H1 (cell line): ENCODE measurements around the gene OPCML. TPM values are rescaled to one million over a fixed set of nuclear protein-coding genes. Genes with fewer than 3 reads are reported as not detected.

Experiments
- CTCF ChIA-PET: fragments of 300-600 bp; sonication (Branson Sonifier 250); formaldehyde crosslinking; loops from one replicate; lab custom pipeline; 2021; ENCODE audit not compliant: partially characterized antibody; lab: Charles Lee
- POLR2A ChIA-PET: fragments of 300-600 bp; sonication (Branson Sonifier 250); formaldehyde crosslinking; loops from one replicate; lab custom pipeline; 2021; ENCODE audit warnings: inconsistent platforms; ENCODE audit not compliant: partially characterized antibody; lab: Charles Lee
- DNase-seq, 2 experiments: peaks; one replicate each; pipeline versions ENCODE4 v3.0.0 to v3.0.0-alpha.2; 2010 to 2022; ENCODE audit warnings: low spot score in 2 of 2, low read depth in 1 of 2, mixed read lengths in 1 of 2
- FAIRE-seq: peaks from 2 replicates; lab custom pipeline; 2011; peaks lifted over from hg19 to GRCh38; lab: Jason Lieb, UNC
- H2AFZ ChIP-seq: 2 replicates; pipeline ENCODE4 v1.8.1; 2012; ENCODE audit warnings: low read length, inconsistent platforms
- H2AK5ac ChIP-seq: 2 replicates; pipeline ENCODE4 v1.6.1; 2013; ENCODE audit warnings: low read depth, low read length
- H2BK120ac ChIP-seq: replicated peaks from 2 replicates; pipeline ENCODE3; 2013; ENCODE audit warnings: low read depth, low read length, inconsistent platforms
- H2BK12ac ChIP-seq: 2 replicates; pipeline ENCODE4 v1.6.1; 2013; ENCODE audit warnings: low read depth, low read length
- H2BK15ac ChIP-seq: 2 replicates; pipeline ENCODE4 v1.6.1; 2013; ENCODE audit warnings: low read length
- H2BK20ac ChIP-seq: 2 replicates; pipeline ENCODE4 v1.6.1; 2013; ENCODE audit warnings: low read length
- H2BK5ac ChIP-seq: 2 replicates; pipeline ENCODE4 v1.6.1; 2013; ENCODE audit warnings: low read depth, low read length
- H3K14ac ChIP-seq: 2 replicates; pipeline ENCODE4 v1.6.1; 2013; ENCODE audit warnings: inconsistent platforms; ENCODE audit not compliant: insufficient read length
- H3K18ac ChIP-seq: 2 replicates; pipeline ENCODE4 v1.6.1; 2013; ENCODE audit warnings: low read length; ENCODE audit errors: extremely low read depth
- H3K23ac ChIP-seq: 2 replicates; pipeline ENCODE4 v1.6.1; 2013; ENCODE audit warnings: inconsistent platforms; ENCODE audit not compliant: insufficient read length
- H3K23me2 ChIP-seq: 2 replicates; pipeline ENCODE4 v1.6.1; 2013; ENCODE audit warnings: low read depth, low read length
- H3K27ac ChIP-seq: 2 replicates; pipeline ENCODE4 v1.6.1; 2011; ENCODE audit warnings: low read depth, low read length, inconsistent platforms
- H3K27me3 ChIP-seq, 4 experiments: replicated peaks in 1 of 4; 1 replicate in 1 of 4; 2 replicates in 3 of 4; pipeline versions ENCODE4 v1.6.1 to v1.8.1; 2011 to 2013; ENCODE audit warnings: low read length in 3 of 4, mild to moderate bottlenecking in 3 of 4, inconsistent platforms in 2 of 4, mixed read lengths in 2 of 4, moderate library complexity in 1 of 4; ENCODE audit not compliant: control insufficient read depth in 3 of 4, insufficient read depth in 3 of 4; ENCODE audit errors: extremely low read depth in 1 of 4
- H3K36me3 ChIP-seq, 4 experiments: 2 replicates each; pipeline versions ENCODE4 v1.6.1 to v1.8.1; 2011 to 2013; ENCODE audit warnings: mild to moderate bottlenecking in 4 of 4, low read length in 3 of 4, moderate library complexity in 2 of 4, control low read depth in 1 of 4, inconsistent platforms in 1 of 4; ENCODE audit not compliant: insufficient read depth in 4 of 4, control insufficient read depth in 2 of 4
- H3K4ac ChIP-seq: replicated peaks from 2 replicates; pipeline ENCODE3; 2013; ENCODE audit warnings: low read length, low read depth, mixed read lengths, inconsistent platforms; ENCODE audit not compliant: insufficient read length
- H3K4me1 ChIP-seq, 4 experiments: replicated peaks in 1 of 4; 1 replicate in 1 of 4; 2 replicates in 3 of 4; pipeline versions ENCODE4 v1.6.1 to v1.8.1; 2011 to 2013; ENCODE audit warnings: low read length in 3 of 4, inconsistent platforms in 2 of 4, mixed read lengths in 1 of 4; ENCODE audit not compliant: insufficient read depth in 4 of 4, control insufficient read depth in 3 of 4
- H3K4me2 ChIP-seq, 2 experiments: 2 replicates each; pipeline versions ENCODE4 v1.6.1 to v1.8.1; 2011 to 2013; ENCODE audit warnings: low read depth in 2 of 2, low read length in 2 of 2, control low read depth in 1 of 2, inconsistent platforms in 1 of 2, mild to moderate bottlenecking in 1 of 2; ENCODE audit not compliant: insufficient read depth in 1 of 2
- H3K4me3 ChIP-seq, 4 experiments: fragments of 200-600, 300-600 bp in 1 of 4; sonication (generic), shearing (Covaris generic), sonication (Bioruptor Twin) in 1 of 4; 2 replicates each; pipeline versions ENCODE4 v1.5.1 to v1.8.1; 2011 to 2016; ENCODE audit warnings: low read length in 4 of 4, low read depth in 3 of 4, control low read depth in 2 of 4, inconsistent platforms in 2 of 4, mild to moderate bottlenecking in 2 of 4, mixed read lengths in 1 of 4, moderate library complexity in 1 of 4; ENCODE audit not compliant: insufficient read depth in 2 of 4; ENCODE audit errors: extremely low read depth in 1 of 4
- H3K56ac ChIP-seq: replicated peaks from 2 replicates; pipeline ENCODE3; 2013; ENCODE audit warnings: low read depth, mild to moderate bottlenecking, mixed read lengths, low read length, inconsistent platforms; ENCODE audit not compliant: insufficient read length
- H3K79me1 ChIP-seq: 2 replicates; pipeline ENCODE4 v1.6.1; 2013; ENCODE audit warnings: low read depth, low read length, control low read depth
- H3K79me2 ChIP-seq, 2 experiments: 2 replicates each; pipeline versions ENCODE4 v1.6.1 to v1.8.1; 2012 to 2013; ENCODE audit warnings: low read length in 2 of 2, mild to moderate bottlenecking in 2 of 2, inconsistent platforms in 1 of 2; ENCODE audit not compliant: insufficient read depth in 2 of 2, control insufficient read depth in 1 of 2
- H3K9ac ChIP-seq, 4 experiments: replicated peaks in 1 of 4; 1 replicate in 1 of 4; 2 replicates in 3 of 4; pipeline versions ENCODE4 v1.6.1 to v1.8.1; 2011 to 2013; ENCODE audit warnings: low read depth in 3 of 4, low read length in 3 of 4, control low read depth in 2 of 4, mild to moderate bottlenecking in 2 of 4, moderate library complexity in 2 of 4, inconsistent platforms in 1 of 4; ENCODE audit errors: extremely low read depth in 1 of 4
- H3K9me3 ChIP-seq, 2 experiments: 2 replicates each; pipeline versions ENCODE4 v1.6.1 to v1.8.1; 2012 to 2013; ENCODE audit warnings: mild to moderate bottlenecking in 2 of 2, moderate library complexity in 2 of 2, control low read depth in 1 of 2, inconsistent platforms in 1 of 2, low read depth in 1 of 2, low read length in 1 of 2, mixed read lengths in 1 of 2; ENCODE audit not compliant: insufficient read depth in 2 of 2
- H4K20me1 ChIP-seq, 2 experiments: replicated peaks in 1 of 2; 2 replicates each; pipeline versions ENCODE3 to v1.8.1; 2011 to 2013; ENCODE audit warnings: inconsistent platforms in 2 of 2, low read length in 2 of 2, mild to moderate bottlenecking in 1 of 2; ENCODE audit not compliant: insufficient read depth in 2 of 2, control insufficient read depth in 1 of 2
- H4K5ac ChIP-seq: 2 replicates; pipeline ENCODE4 v1.6.1; 2013; ENCODE audit warnings: low read length, low read depth, mixed read lengths, inconsistent platforms; ENCODE audit not compliant: insufficient read length
- H4K8ac ChIP-seq: 2 replicates; pipeline ENCODE4 v1.8.0; 2013; ENCODE audit warnings: mild to moderate bottlenecking, moderate library complexity, low read length, inconsistent platforms; ENCODE audit not compliant: insufficient read depth; ENCODE audit errors: extremely low read depth
- H4K91ac ChIP-seq: replicated peaks from 2 replicates; pipeline ENCODE3; 2013; ENCODE audit warnings: low read length, mixed read lengths, inconsistent platforms; ENCODE audit not compliant: insufficient read length
- E2F6 ChIP-seq: IDR thresholded peaks from 2 replicates; pipeline ENCODE4 v1.6.1; 2012; ENCODE audit warnings: inconsistent platforms
- EGR1 ChIP-seq: IDR thresholded peaks from 2 replicates; pipeline ENCODE4 v1.6.1; 2011; ENCODE audit warnings: low read depth, low read length, borderline replicate concordance
- HDAC2 ChIP-seq, 2 experiments: fragments of 300-600 bp in 1 of 2; sonication (generic) in 1 of 2; IDR thresholded peaks; 2 replicates each; pipeline ENCODE4 v1.6.1; 2011 to 2012; ENCODE audit warnings: low read depth in 2 of 2, low read length in 2 of 2, mild to moderate bottlenecking in 2 of 2, moderate library complexity in 2 of 2, borderline replicate concordance in 1 of 2, inconsistent platforms in 1 of 2
- JUN ChIP-seq: IDR thresholded peaks from 2 replicates; pipeline ENCODE4 v1.6.1; 2011; ENCODE audit warnings: low read depth, mild to moderate bottlenecking, improper control_type of control experiment, low read length
- KDM1A ChIP-seq: fragments of 200-600, 300-600 bp; sonication (generic); IDR thresholded peaks from 2 replicates; pipeline ENCODE4 v1.7.1; 2016; ENCODE audit warnings: mild to moderate bottlenecking, low read length, borderline replicate concordance
- NRF1 ChIP-seq: IDR thresholded peaks from 2 replicates; pipeline ENCODE4 v1.6.1; 2011; ENCODE audit warnings: mild to moderate bottlenecking, low read depth, low read length, improper control_type of control experiment
- POLR2AphosphoS5 ChIP-seq: IDR thresholded peaks from 2 replicates; pipeline ENCODE4 v1.6.1; 2011; ENCODE audit warnings: low read depth, low read length
- RAD21 ChIP-seq, 2 experiments: IDR thresholded peaks in 1 of 2; conservative IDR thresholded peaks in 1 of 2; 2 replicates each; pipeline ENCODE4 v1.6.1; 2011; ENCODE audit warnings: low read depth in 2 of 2, low read length in 2 of 2, improper control_type of control experiment in 1 of 2, inconsistent platforms in 1 of 2, mild to moderate bottlenecking in 1 of 2, moderate library complexity in 1 of 2
- RFX5 ChIP-seq: IDR thresholded peaks from 2 replicates; pipeline ENCODE4 v1.6.1; 2011; ENCODE audit warnings: low read depth, low read length, improper control_type of control experiment, borderline replicate concordance
- SP1 ChIP-seq: IDR thresholded peaks from 2 replicates; pipeline ENCODE4 v1.6.1; 2011; ENCODE audit warnings: low read depth, low read length
- SP2 ChIP-seq: IDR thresholded peaks from 2 replicates; pipeline ENCODE4 v1.6.1; 2012; ENCODE audit warnings: mild to moderate bottlenecking, low read length, inconsistent platforms
- WGBS, 2 experiments: shearing (Covaris generic) in 1 of 2; methylation state at CpG; one replicate each; pipeline versions ENCODE4 v1.1.6 to v1.1.7; 2013 to 2015; ENCODE audit warnings: low lambda C conversion rate in 2 of 2, mixed read lengths in 2 of 2, inconsistent platforms in 1 of 2, low coverage in 1 of 2, missing lambda C conversion rate in 1 of 2; ENCODE audit not compliant: insufficient replicate concordance in 2 of 2, insufficient coverage in 1 of 2, insufficient read length in 1 of 2; ENCODE audit errors: extremely low coverage in 1 of 2, missing lambda C conversion rate in 1 of 2; 5-methylcytosine and 5-hydroxymethylcytosine counted together
- polyA plus RNA-seq, 7 experiments: library from polyadenylated mRNA; depleted of rRNA in 3 of 7; stranded (reverse) in 5 of 7; unstranded in 2 of 7; fragments of >200 nt in 5 of 7; fragments of 200-250 nt in 2 of 7; gene quantifications; 1 replicate in 5 of 7; 2 replicates in 1 of 7; 4 replicates in 1 of 7; pipeline versions ENCODE4 v1.2.1 to v1.2.3, GENCODE V29; 2011 to 2013; ENCODE audit warnings: missing spikeins in 2 of 7, mixed read lengths in 2 of 7
- total RNA-seq: library from RNA; stranded (reverse); fragmentation: NEBNext Ultra II Directional; extraction: Animal tissue kit (Norgen Biotek cat#: 25700); gene quantifications from 2 replicates; pipeline ENCODE4 v1.2.1, GENCODE V29; 2021

OPCML gene
- total and polyA plus RNA-seq, 2 of the 8 experiments (the other 6 are each of a cell fraction or from before 2014, with no cell fraction given): 2.3 to 3.1 TPM

- Histone ChIP-seq H3K23ac (no peak overlapping the region), H3K14ac (no peak overlapping the region), H3K27ac (no peak overlapping the region), H4K5ac (no peak overlapping the region), H2BK12ac (peak overlapping the region; percentile 100), H3K27me3 (peaks cover 0 to 19% (median 14%) of the 10 kb centered on the region in 4 experiments; a peak in 4 of 7 replicates), H3K36me3 (no peaks in the 10 kb centered on the region), H4K20me1 (no peaks in the 10 kb centered on the region), H3K18ac (peak overlapping the region; percentile 94), H3K23me2 (peaks cover 9% of the 10 kb centered on the region), H3K4ac (no peak overlapping the region), H4K91ac (no peak overlapping the region), H3K79me1 (no peaks in the 10 kb centered on the region), H3K9me3 (no peaks in the 10 kb centered on the region), H3K9ac (peak overlapping the region in 2 of 4 experiments; percentile 39 to 49; a peak in 2 of 7 replicates), H2BK5ac (peak overlapping the region; percentile 89; the same call in 1 of the 2 replicates), H3K4me1 (peaks cover 12 to 38% (median 21%) of the 10 kb centered on the region in 4 experiments), H3K4me2 (peak overlapping the region; percentile 94 to 99), H2BK20ac (peak overlapping the region; percentile 97), H4K8ac (no peak overlapping the region), H3K79me2 (0 out of 4 replicates have a peak, but pooled peaks cover 0 to 3% of the 10 kb centered on the region in 2 experiments), H3K4me3 (peak overlapping the region; percentile 64 to 72 (median 70)), H2BK120ac (no peak overlapping the region), H2AFZ (peak overlapping the region; percentile 97), H2AK5ac (peak overlapping the region; percentile 68; the same call in 1 of the 2 replicates), H2BK15ac (no peak overlapping the region), H3K56ac (peak overlapping the region; percentile 12)
- FAIRE-seq: no peak
- POLR2A ChIA-PET: interaction anchor here (0.6 to 2.2 kb wide), 8 partner anchors 10 to 1475 kb away, joined by 3 to 7 read pairs (median 4); no protein-coding TSS in a partner anchor
- 8% methylated on average over 5 of the region's 6 CpGs; no CpG with 5 or more reads in 1 of the 2 experiments for WGBS, 2 experiments
- CTCF ChIA-PET: interaction anchor here (0.6 to 3.4 kb wide), 14 partner anchors 11 to 567 kb away, joined by 3 to 29 read pairs (median 4); no protein-coding TSS in a partner anchor
- no peak for DNase-seq
- TF ChIP-seq EGR1 (peak; percentile 68; the same call in 1 of the 2 replicates), RAD21 (IDR thresholded peaks at IDR 0.05 in 1 of 2, conservative IDR thresholded peaks at IDR 0.05 in 1 of 2; ENCODE audit: low read depth in 2 of 2, low read length in 2 of 2) (0 out of 4 replicates have a peak, but pooled peaks of 1 of the 2 experiments have one; percentile 11), NRF1 (no peak), JUN (no peak), SP2 (no peak), RFX5 (no peak), E2F6 (no peak), SP1 (no peak), HDAC2 (IDR thresholded peaks at IDR 0.05; ENCODE audit: borderline replicate concordance in 1 of 2, low read depth in 2 of 2, low read length in 2 of 2) (peak in 1 of 2 experiments; percentile 78; a peak in 1 of 4 replicates), POLR2AphosphoS5 (no peak), KDM1A (peak; percentile 94)
Observed at GRCh38 chr11:133531458-133531857, 843 bp downstream of the OPCML start.
